H9 (cell line): Measurements from ENCODE around the gene MAEA. TPM values are rescaled to one million over a fixed set of nuclear protein-coding genes. Genes with fewer than 3 reads are reported as not detected.

Experiments
- DNase-seq: peaks from one replicate; pipeline ENCODE4 v3.0.0-alpha.2; 2017
- H2AFZ ChIP-seq: one replicate; pipeline ENCODE4 v1.6.1; 2013; ENCODE audit warnings: mild to moderate bottlenecking, low read length, control low read depth, moderate library complexity
- H2AK5ac ChIP-seq: 2 replicates; pipeline ENCODE4 v1.6.1; 2013; ENCODE audit warnings: low read length, control low read depth, mixed read lengths; ENCODE audit not compliant: insufficient read length
- H2BK120ac ChIP-seq: one replicate; pipeline ENCODE4 v1.6.1; 2013; ENCODE audit warnings: low read depth, mild to moderate bottlenecking, low read length, control low read depth, inconsistent platforms; ENCODE audit not compliant: poor library complexity, severe bottlenecking
- H2BK12ac ChIP-seq: 2 replicates; pipeline ENCODE4 v1.6.1; 2013; ENCODE audit warnings: low read length, control low read depth, mixed read lengths, low read depth; ENCODE audit not compliant: insufficient read length
- H2BK15ac ChIP-seq: 2 replicates; pipeline ENCODE4 v1.6.1; 2013; ENCODE audit warnings: low read depth, low read length, control low read depth
- H2BK20ac ChIP-seq: one replicate; pipeline ENCODE4 v1.6.1; 2013; ENCODE audit warnings: low read depth, mild to moderate bottlenecking, low read length, control low read depth, inconsistent platforms; ENCODE audit not compliant: poor library complexity, severe bottlenecking
- H2BK5ac ChIP-seq: 2 replicates; pipeline ENCODE4 v1.6.1; 2013; ENCODE audit warnings: low read length, control low read depth, mixed read lengths; ENCODE audit not compliant: insufficient read length
- H3K14ac ChIP-seq: 2 replicates; pipeline ENCODE4 v1.6.1; 2013; ENCODE audit warnings: low read length, control low read depth; ENCODE audit not compliant: insufficient read depth
- H3K18ac ChIP-seq: 2 replicates; pipeline ENCODE4 v1.6.1; 2013; ENCODE audit warnings: low read depth, mild to moderate bottlenecking, mixed read lengths, low read length, control low read depth; ENCODE audit not compliant: insufficient read length
- H3K23ac ChIP-seq: 2 replicates; pipeline ENCODE4 v1.6.1; 2013; ENCODE audit warnings: low read length, control low read depth, mixed read lengths, low read depth; ENCODE audit not compliant: insufficient read length
- H3K23me2 ChIP-seq: 2 replicates; pipeline ENCODE4 v1.6.1; 2013; ENCODE audit warnings: low read depth, mild to moderate bottlenecking, mixed read lengths, low read length, control low read depth; ENCODE audit not compliant: insufficient read length, poor library complexity, severe bottlenecking
- H3K27ac ChIP-seq: 2 replicates; pipeline ENCODE4 v1.5.1; 2013; ENCODE audit warnings: low read length, control low read depth, mixed read lengths, low read depth; ENCODE audit not compliant: insufficient read length
- H3K27me3 ChIP-seq: 2 replicates; pipeline ENCODE4 v1.6.1; 2013; ENCODE audit warnings: low read length, control low read depth, inconsistent platforms; ENCODE audit not compliant: insufficient read depth
- H3K4ac ChIP-seq: 2 replicates; pipeline ENCODE4 v1.6.1; 2013; ENCODE audit warnings: low read depth, mild to moderate bottlenecking, control low read depth, inconsistent platforms, low read length, moderate library complexity
- H3K4me1 ChIP-seq: 2 replicates; pipeline ENCODE4 v1.6.1; 2013; ENCODE audit warnings: low read length, control low read depth, inconsistent platforms; ENCODE audit not compliant: insufficient read depth
- H3K4me2 ChIP-seq: 2 replicates; pipeline ENCODE4 v1.6.1; 2013; ENCODE audit warnings: low read length, control low read depth, mixed read lengths; ENCODE audit not compliant: insufficient read length, insufficient read depth
- H3K56ac ChIP-seq: 2 replicates; pipeline ENCODE4 v1.6.1; 2013; ENCODE audit warnings: low read depth, mild to moderate bottlenecking, mixed read lengths, low read length, control low read depth; ENCODE audit not compliant: insufficient read length
- H3K79me1 ChIP-seq: 2 replicates; pipeline ENCODE4 v1.6.1; 2013; ENCODE audit warnings: low read depth, mild to moderate bottlenecking, moderate library complexity, low read length, control low read depth, inconsistent platforms; ENCODE audit not compliant: insufficient read depth, poor library complexity, severe bottlenecking
- H3K79me2 ChIP-seq: 2 replicates; pipeline ENCODE4 v1.6.1; 2013; ENCODE audit warnings: low read length, control low read depth, inconsistent platforms; ENCODE audit not compliant: insufficient read depth
- H3K9ac ChIP-seq: 2 replicates; pipeline ENCODE4 v1.6.1; 2013; ENCODE audit warnings: low read length, control low read depth, mixed read lengths; ENCODE audit not compliant: insufficient read length; ENCODE audit errors: extremely low read depth
- H3K9me3 ChIP-seq: one replicate; pipeline ENCODE4 v1.6.1; 2013; ENCODE audit warnings: low read depth, low read length, inconsistent platforms; ENCODE audit not compliant: control insufficient read depth
- H3T11ph ChIP-seq: one replicate; pipeline ENCODE4 v1.6.1; 2013; ENCODE audit warnings: mild to moderate bottlenecking, low read length, control low read depth, inconsistent platforms
- H4K20me1 ChIP-seq: one replicate; pipeline ENCODE4 v1.6.1; 2013; ENCODE audit not compliant: control insufficient read depth, insufficient read length, insufficient read depth
- H4K5ac ChIP-seq: 2 replicates; pipeline ENCODE4 v1.6.1; 2013; ENCODE audit warnings: low read depth, mild to moderate bottlenecking, mixed read lengths, low read length, control low read depth; ENCODE audit not compliant: insufficient read length
- H4K8ac ChIP-seq: replicated peaks from 2 replicates; pipeline ENCODE4 v1.6.1; 2013; ENCODE audit warnings: low read length, control low read depth, mixed read lengths, low read depth; ENCODE audit not compliant: insufficient read length
- H4K91ac ChIP-seq: 2 replicates; pipeline ENCODE4 v1.6.1; 2013; ENCODE audit warnings: low read depth, mild to moderate bottlenecking, moderate library complexity, mixed read lengths, low read length, control low read depth; ENCODE audit not compliant: insufficient read length
- H3K27ac Mint-ChIP-seq, 3 experiments: 2 replicates in 2 of 3; 3 replicates in 1 of 3; pipeline ENCODE4 v1.8.0; 2020 to 2021; ENCODE audit warnings: mixed read lengths in 3 of 3, mild to moderate bottlenecking in 1 of 3, moderate library complexity in 1 of 3
- H3K27me3 Mint-ChIP-seq: 2 replicates; pipeline ENCODE4 v1.8.0; 2021; ENCODE audit warnings: low read depth, mild to moderate bottlenecking, moderate library complexity, mixed read lengths
- H3K36me3 Mint-ChIP-seq, 3 experiments: 2 replicates in 2 of 3; 3 replicates in 1 of 3; pipeline ENCODE4 v1.8.0; 2020 to 2021; ENCODE audit warnings: low read depth in 3 of 3, mixed read lengths in 3 of 3; ENCODE audit not compliant: insufficient read depth in 1 of 3
- H3K4me1 Mint-ChIP-seq, 2 experiments: 2 replicates each; pipeline ENCODE4 v1.8.0; 2020; ENCODE audit warnings: mixed read lengths in 2 of 2
- H3K4me3 Mint-ChIP-seq, 2 experiments: 2 replicates in 1 of 2; 3 replicates in 1 of 2; pipeline ENCODE4 v1.8.0; 2020 to 2021; ENCODE audit warnings: mild to moderate bottlenecking in 2 of 2, mixed read lengths in 2 of 2, moderate library complexity in 1 of 2
- H3K9me3 Mint-ChIP-seq, 2 experiments: 2 replicates in 1 of 2; 3 replicates in 1 of 2; pipeline ENCODE4 v1.8.0; 2020; ENCODE audit warnings: mild to moderate bottlenecking in 2 of 2, mixed read lengths in 2 of 2, moderate library complexity in 1 of 2
- CTCF ChIP-seq: fragments of 200-600 bp; sonication (generic); conservative IDR thresholded peaks from 3 replicates; pipeline ENCODE4 v1.8.0; 2021; ENCODE audit warnings: antibody characterized with exemption, mild to moderate bottlenecking
- WGBS: extraction: QIAGEN DNeasy Blood & Tissue Kit; methylation state at CpG from one replicate; pipeline ENCODE4 v1.1.7; 2013; ENCODE audit warnings: missing lambda C conversion rate, low lambda C conversion rate, mixed read lengths; ENCODE audit not compliant: insufficient read length; ENCODE audit errors: extremely low coverage; 5-methylcytosine and 5-hydroxymethylcytosine counted together
- total RNA-seq: library from RNA; stranded (reverse); gene quantifications from 2 replicates; pipeline ENCODE4 v1.2.1, GENCODE V29; 2021

Gene MAEA
- total RNA-seq, 1 experiment from 2014 or later: 85.6 TPM

- Histone ChIP-seq H3K79me1 (no peaks in the 10 kb centered on the region), H4K5ac (no peak overlapping the region), H3T11ph (no peak overlapping the region), H2BK12ac (no peak overlapping the region), H3K23ac (no peak overlapping the region), H4K91ac (no peak overlapping the region), H3K14ac (no peak overlapping the region), H2BK5ac (no peak overlapping the region), H3K4me1 (no peaks in the 10 kb centered on the region), H3K4ac (no peak overlapping the region), H3K4me2 (no peak overlapping the region), H2BK20ac (no peak overlapping the region), H2BK15ac (no peak overlapping the region), H2AFZ (no peak overlapping the region), H3K23me2 (no peaks in the 10 kb centered on the region), H3K27me3 (no peaks in the 10 kb centered on the region), H3K27ac (no peak overlapping the region), H4K8ac (no peak overlapping the region), H3K79me2 (no peaks in the 10 kb centered on the region), H2BK120ac (no peak overlapping the region), H3K9ac (no peak overlapping the region), H2AK5ac (no peak overlapping the region), H3K56ac (no peak overlapping the region), H3K9me3 (no peaks in the 10 kb centered on the region), H3K18ac (no peak overlapping the region), H4K20me1 (peaks cover 2% of the 10 kb centered on the region)
- peaks cover 43 to 66% (median 63%) of the 10 kb centered on the region in 3 experiments for H3K36me3 Mint-ChIP-seq
- 0 out of 5 replicates have a peak, but pooled peaks cover 0 to 2% of the 10 kb centered on the region in 2 experiments for H3K9me3 Mint-ChIP-seq
- H3K4me1 Mint-ChIP-seq: no peaks in the 10 kb centered on the region
- no peak for DNase-seq
- no CpG with 5 or more reads among the region's 38 CpGs for WGBS
- H3K27me3 Mint-ChIP-seq: no peaks in the 10 kb centered on the region
- no peak overlapping the region for H3K4me3 Mint-ChIP-seq
- no peak overlapping the region for H3K27ac Mint-ChIP-seq
- TF ChIP-seq CTCF: no peak
These were observed 49.2 kb downstream of the MAEA start for GRCh38 chr4:1338752-1339414.
